Neural cell (in vitro differentiated cells): Measurements from ENCODE around the gene FAM184A. TPM values are rescaled to one million over a fixed set of nuclear protein-coding genes. Genes with fewer than 3 reads are reported as not detected.

Experiments used
- H2AFZ ChIP-seq: fragments of 200-600, 300-800 bp; sonication (generic), shearing (Covaris generic); 2 replicates; pipeline ENCODE4 v1.6.0; 2014; ENCODE audit warnings: low read depth, mild to moderate bottlenecking, antibody characterized with exemption, low read length, moderate library complexity
- H3F3A ChIP-seq: fragments of 200-600 bp; shearing (Covaris generic); 2 replicates; pipeline ENCODE4 v1.6.1; 2016; ENCODE audit warnings: mild to moderate bottlenecking, moderate library complexity, mixed read lengths, antibody characterized with exemption, low read length; ENCODE audit not compliant: insufficient read depth, poor library complexity, severe bottlenecking
- H3K27ac ChIP-seq: fragments of 200-600, 300-800 bp; sonication (generic), shearing (Covaris generic); 2 replicates; pipeline ENCODE4 v1.5.1; 2014; ENCODE audit warnings: mild to moderate bottlenecking, low read length, moderate library complexity
- H3K27me3 ChIP-seq: fragments of 300-800, 200-600 bp; sonication (generic), shearing (Covaris generic); 2 replicates; pipeline ENCODE4 v1.6.0; 2014; ENCODE audit warnings: mild to moderate bottlenecking, low read depth, low read length, moderate library complexity; ENCODE audit not compliant: insufficient read depth
- H3K36me3 ChIP-seq: fragments of 300-800, 200-600 bp; sonication (generic), shearing (Covaris generic); 2 replicates; pipeline ENCODE4 v1.5.1; 2014; ENCODE audit warnings: mild to moderate bottlenecking, antibody characterized with exemption, low read length, moderate library complexity; ENCODE audit not compliant: insufficient read depth
- H3K4me2 ChIP-seq: fragments of 300-800, 200-600 bp; sonication (generic), shearing (Covaris generic); 2 replicates; pipeline ENCODE4 v1.6.0; 2014; ENCODE audit warnings: mild to moderate bottlenecking, low read length
- H3K4me3 ChIP-seq: fragments of 300-800, 200-600 bp; sonication (generic), shearing (Covaris generic); 2 replicates; pipeline ENCODE4 v1.5.1; 2014; ENCODE audit warnings: mild to moderate bottlenecking, low read length, moderate library complexity
- H3K79me2 ChIP-seq: fragments of 200-600 bp; shearing (Covaris generic); replicated peaks from 2 replicates; pipeline ENCODE4 v1.6.0; 2014; ENCODE audit warnings: mild to moderate bottlenecking, low read length, moderate library complexity; ENCODE audit not compliant: insufficient read depth
- H3K9ac ChIP-seq: fragments of 300-800, 200-600 bp; sonication (generic), shearing (Covaris generic); 2 replicates; pipeline ENCODE4 v1.6.1; 2016; ENCODE audit warnings: mild to moderate bottlenecking, low read length, mixed read lengths
- H3K9me2 ChIP-seq: fragments of 200-600 bp; shearing (Covaris generic); 2 replicates; pipeline ENCODE4 v1.6.1; 2016; ENCODE audit warnings: mild to moderate bottlenecking, low read length, mixed read lengths; ENCODE audit not compliant: insufficient read depth
- H3K9me3 ChIP-seq: fragments of 200-600, 300-800 bp; sonication (generic), shearing (Covaris generic); 2 replicates; pipeline ENCODE4 v1.6.1; 2016; ENCODE audit warnings: mild to moderate bottlenecking, mixed run types, low read length, moderate library complexity, mixed read lengths
- H4K20me1 ChIP-seq: fragments of 200-600 bp; shearing (Covaris generic); 2 replicates; pipeline ENCODE4 v1.6.1; 2016; ENCODE audit warnings: mild to moderate bottlenecking, mixed run types; ENCODE audit not compliant: insufficient read depth
- CTCF ChIP-seq: fragments of 450-650 bp; IDR thresholded peaks from 2 replicates; pipeline ENCODE4 v1.5.1; 2014; ENCODE audit warnings: antibody characterized with exemption, mild to moderate bottlenecking, moderate library complexity; ENCODE audit not compliant: poor library complexity, severe bottlenecking
- EP300 ChIP-seq: fragments of 450-650 bp; conservative IDR thresholded peaks from 2 replicates; pipeline ENCODE4 v1.6.1; 2014; ENCODE audit warnings: antibody characterized with exemption, mild to moderate bottlenecking, moderate library complexity; ENCODE audit not compliant: poor library complexity, severe bottlenecking
- EZH2 ChIP-seq: fragments of 200-600, 300-800 bp; shearing (Covaris generic), sonication (generic); IDR thresholded peaks from 2 replicates; pipeline ENCODE4 v1.6.1; 2014; ENCODE audit warnings: antibody characterized with exemption, low read length, borderline replicate concordance, mild to moderate bottlenecking; ENCODE audit not compliant: insufficient read depth, poor library complexity, severe bottlenecking
- MXI1 ChIP-seq: fragments of 450-650 bp; conservative IDR thresholded peaks from 2 replicates; pipeline ENCODE4 v1.6.1; 2014; ENCODE audit warnings: antibody characterized with exemption, mild to moderate bottlenecking; ENCODE audit not compliant: poor library complexity, severe bottlenecking
- POLR2AphosphoS5 ChIP-seq: IDR thresholded peaks from 2 replicates; pipeline ENCODE4 v1.6.1; 2012
- RAD21 ChIP-seq: fragments of 450-650 bp; conservative IDR thresholded peaks from 2 replicates; pipeline ENCODE4 v1.6.1; 2014; ENCODE audit warnings: antibody characterized with exemption, mild to moderate bottlenecking, moderate library complexity
- SMC3 ChIP-seq: fragments of 450-650 bp; conservative IDR thresholded peaks from 2 replicates; pipeline ENCODE4 v1.6.1; 2014; ENCODE audit warnings: antibody characterized with exemption, mild to moderate bottlenecking, moderate library complexity; ENCODE audit not compliant: poor library complexity
- TAF1 ChIP-seq: IDR thresholded peaks from 2 replicates; pipeline ENCODE4 v1.6.1; 2012; ENCODE audit warnings: low read depth
- polyA plus RNA-seq: library from polyadenylated mRNA; depleted of rRNA; stranded (reverse); fragments of >200 nt; gene quantifications from 2 replicates; pipeline ENCODE4 v1.2.3, GENCODE V29; 2014
- TF ChIP-seq, protein P1 (sequence below): IDR thresholded peaks from 2 replicates; pipeline ENCODE4 v1.6.1; 2012; ENCODE audit warnings: borderline replicate concordance

The FAM184A gene
- polyA plus RNA-seq, 1 donor from 2014 or later, result 47.5 TPM

DNA sequence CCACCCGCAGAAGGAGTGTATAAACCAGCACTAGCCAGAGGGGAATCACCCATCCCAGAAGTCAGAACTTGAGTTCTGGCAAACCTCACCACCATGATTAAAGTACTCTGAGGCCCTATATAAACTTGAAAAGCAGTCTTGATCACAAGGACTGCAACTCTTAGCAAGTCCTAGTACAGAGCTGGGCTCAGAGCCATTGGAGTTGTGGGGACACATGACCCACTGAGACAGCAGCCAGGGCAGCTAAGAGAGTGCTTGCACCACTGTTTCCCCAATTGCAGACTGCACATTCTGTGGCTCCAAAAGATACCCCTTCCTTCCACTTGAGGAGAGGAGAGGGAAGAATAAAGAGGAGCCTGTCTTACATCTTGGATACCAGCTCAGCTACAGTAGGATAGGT lies 138.8 kb downstream of the FAM184A start:
- no peak for TF ChIP-seq SMC3
- TF ChIP-seq POLR2AphosphoS5, result no peak
- no peak for TF ChIP-seq CTCF
- no peak for TF ChIP-seq TAF1
- TF ChIP-seq EP300, result no peak
- TF ChIP-seq EZH2, result no peak
- TF ChIP-seq MXI1, result no peak
- TF ChIP-seq, protein P1, sequence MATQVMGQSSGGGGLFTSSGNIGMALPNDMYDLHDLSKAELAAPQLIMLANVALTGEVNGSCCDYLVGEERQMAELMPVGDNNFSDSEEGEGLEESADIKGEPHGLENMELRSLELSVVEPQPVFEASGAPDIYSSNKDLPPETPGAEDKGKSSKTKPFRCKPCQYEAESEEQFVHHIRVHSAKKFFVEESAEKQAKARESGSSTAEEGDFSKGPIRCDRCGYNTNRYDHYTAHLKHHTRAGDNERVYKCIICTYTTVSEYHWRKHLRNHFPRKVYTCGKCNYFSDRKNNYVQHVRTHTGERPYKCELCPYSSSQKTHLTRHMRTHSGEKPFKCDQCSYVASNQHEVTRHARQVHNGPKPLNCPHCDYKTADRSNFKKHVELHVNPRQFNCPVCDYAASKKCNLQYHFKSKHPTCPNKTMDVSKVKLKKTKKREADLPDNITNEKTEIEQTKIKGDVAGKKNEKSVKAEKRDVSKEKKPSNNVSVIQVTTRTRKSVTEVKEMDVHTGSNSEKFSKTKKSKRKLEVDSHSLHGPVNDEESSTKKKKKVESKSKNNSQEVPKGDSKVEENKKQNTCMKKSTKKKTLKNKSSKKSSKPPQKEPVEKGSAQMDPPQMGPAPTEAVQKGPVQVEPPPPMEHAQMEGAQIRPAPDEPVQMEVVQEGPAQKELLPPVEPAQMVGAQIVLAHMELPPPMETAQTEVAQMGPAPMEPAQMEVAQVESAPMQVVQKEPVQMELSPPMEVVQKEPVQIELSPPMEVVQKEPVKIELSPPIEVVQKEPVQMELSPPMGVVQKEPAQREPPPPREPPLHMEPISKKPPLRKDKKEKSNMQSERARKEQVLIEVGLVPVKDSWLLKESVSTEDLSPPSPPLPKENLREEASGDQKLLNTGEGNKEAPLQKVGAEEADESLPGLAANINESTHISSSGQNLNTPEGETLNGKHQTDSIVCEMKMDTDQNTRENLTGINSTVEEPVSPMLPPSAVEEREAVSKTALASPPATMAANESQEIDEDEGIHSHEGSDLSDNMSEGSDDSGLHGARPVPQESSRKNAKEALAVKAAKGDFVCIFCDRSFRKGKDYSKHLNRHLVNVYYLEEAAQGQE, result no peak
- no peak for TF ChIP-seq RAD21
- H4K20me1 ChIP-seq, result no peaks in the 10 kb centered on the region
- H3K4me2 ChIP-seq, result no peak overlapping the region
- no peaks in the 10 kb centered on the region for H3K36me3 ChIP-seq
- no peaks in the 10 kb centered on the region for H3K79me2 ChIP-seq
- no peak overlapping the region for H3K4me3 ChIP-seq
- no peaks in the 10 kb centered on the region for H3K9me3 ChIP-seq
- H3K9me2 ChIP-seq, result no peaks in the 10 kb centered on the region
- no peak overlapping the region for H3K9ac ChIP-seq
- H3K27me3 ChIP-seq, result no peaks in the 10 kb centered on the region
- no peak overlapping the region for H3K27ac ChIP-seq
- H2AFZ ChIP-seq, result no peak overlapping the region
- no peaks in the 10 kb centered on the region for H3F3A ChIP-seq

DNA sequence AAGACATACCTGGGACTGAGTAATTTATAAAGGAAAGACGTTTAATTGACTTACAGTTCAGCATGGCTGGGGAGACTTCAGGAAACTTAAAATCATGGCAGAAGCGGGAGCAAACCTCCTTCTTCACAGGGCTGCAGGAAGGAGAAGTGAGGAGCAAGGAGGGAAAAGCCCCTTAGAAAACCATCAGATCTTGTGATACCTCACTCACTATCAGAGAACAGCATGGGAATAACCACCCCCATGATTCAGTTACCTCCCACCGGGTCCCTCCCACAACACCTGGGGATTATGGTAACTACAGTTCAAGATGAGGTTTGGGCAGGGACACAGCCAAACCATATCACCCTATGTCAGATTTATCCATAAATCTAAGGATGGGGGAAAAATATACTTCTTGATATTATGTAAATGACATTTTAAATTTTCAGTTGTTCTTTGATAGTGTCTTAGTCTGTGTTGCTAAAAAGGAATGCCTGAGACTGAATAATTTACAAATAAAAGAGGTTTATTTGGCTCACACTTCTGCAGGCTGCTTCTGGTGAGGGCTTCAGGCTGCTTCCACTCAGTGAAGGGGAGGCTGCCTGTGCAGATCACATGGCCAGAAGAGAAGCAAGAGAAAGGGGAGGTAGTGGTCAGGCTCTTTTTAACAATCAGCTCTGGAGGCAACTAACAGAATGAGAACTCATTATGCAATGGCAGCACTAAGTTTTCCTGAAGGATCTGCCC lies 142.3 kb downstream of the FAM184A start:
- no peak overlapping the region for H3K27ac ChIP-seq
- no peaks in the 10 kb centered on the region for H3K79me2 ChIP-seq
- peak overlapping the region; percentile 92 for H3K4me3 ChIP-seq
- H3K9me2 ChIP-seq, result no peaks in the 10 kb centered on the region
- no peaks in the 10 kb centered on the region for H3F3A ChIP-seq
- H2AFZ ChIP-seq, result no peak overlapping the region
- no peaks in the 10 kb centered on the region for H4K20me1 ChIP-seq
- H3K36me3 ChIP-seq, result no peaks in the 10 kb centered on the region
- H3K4me2 ChIP-seq, result no peak overlapping the region
- TF ChIP-seq POLR2AphosphoS5 (no peak), RAD21 (no peak), EZH2 (no peak), EP300 (no peak), MXI1 (no peak), SMC3 (no peak), TAF1 (no peak), CTCF (no peak)
- TF ChIP-seq, protein P1, result no peak
- H3K9ac ChIP-seq, result no peak overlapping the region
- no peaks in the 10 kb centered on the region for H3K27me3 ChIP-seq
- no peaks in the 10 kb centered on the region for H3K9me3 ChIP-seq
